ENCODE measurements around the gene ISYNA1. TPM values are rescaled to one million over a fixed set of nuclear protein-coding genes. Genes with fewer than 3 reads are reported as not detected.

The ISYNA1 gene
- total RNA-seq, 4 donors from 2014 or later: 5.3 to 26.4 (median 14.0) TPM

GRCh38 chr19:18445262-18445948, 7.5 kb upstream of the ISYNA1 start:
- no peak overlapping the region for H3K27ac ChIP-seq
- no peak overlapping the region for H3K4me3 ChIP-seq
- no peak for DNase-seq
- peaks cover 0 to 73% (median 0%) of the 10 kb centered on the region in 3 donors for H3K36me3 ChIP-seq
- H3K9me3 ChIP-seq: no peaks in the 10 kb centered on the region
- no peaks in the 10 kb centered on the region for H3K27me3 ChIP-seq
- no peaks in the 10 kb centered on the region for H3K4me1 ChIP-seq
- TF ChIP-seq CTCF (IDR thresholded peaks at IDR 0.05): no peak
- TF ChIP-seq POLR2A (IDR thresholded peaks at IDR 0.05): no peak

- no peak overlapping the region for H3K4me3 ChIP-seq
- H3K36me3 ChIP-seq: peaks cover 0 to 64% (median 0%) of the 10 kb centered on the region in 3 donors
- DNase-seq: no peak
- no peak overlapping the region for H3K27ac ChIP-seq
- no peak for TF ChIP-seq CTCF (IDR thresholded peaks at IDR 0.05)
- no peak for TF ChIP-seq POLR2A (IDR thresholded peaks at IDR 0.05)
- H3K27me3 ChIP-seq: no peaks in the 10 kb centered on the region
- no peaks in the 10 kb centered on the region for H3K4me1 ChIP-seq
- no peaks in the 10 kb centered on the region for H3K9me3 ChIP-seq
These were observed 6.6 kb upstream of the ISYNA1 start for GRCh38 chr19:18444513-18444912.

GRCh38 chr19:18443831-18444230, 5.9 kb upstream of the ISYNA1 start:
- Histone ChIP-seq H3K27ac (no peak overlapping the region), H3K4me1 (peaks cover 0 to 2% (median under 1%) of the 10 kb centered on the region in 4 donors), H3K27me3 (no peaks in the 10 kb centered on the region), H3K36me3 (peaks cover 0 to 57% (median 0%) of the 10 kb centered on the region in 3 donors), H3K4me3 (no peak overlapping the region), H3K9me3 (no peaks in the 10 kb centered on the region)
- TF ChIP-seq CTCF (IDR thresholded peaks at IDR 0.05): no peak
- TF ChIP-seq POLR2A (IDR thresholded peaks at IDR 0.05): no peak
- DNase-seq: no peak

GRCh38 chr19:18443406-18443805, 5.5 kb upstream of the ISYNA1 start:
- TF ChIP-seq POLR2A (IDR thresholded peaks at IDR 0.05) (no peak), CTCF (IDR thresholded peaks at IDR 0.05) (no peak)
- peaks cover 0 to 6% (median 3%) of the 10 kb centered on the region in 4 donors for H3K4me1 ChIP-seq
- H3K36me3 ChIP-seq: peaks cover 0 to 53% (median 0%) of the 10 kb centered on the region in 3 donors

GRCh38 chr19:18442941-18443340, 5.0 kb upstream of the ISYNA1 start:
- Histone ChIP-seq H3K9me3 (no peaks in the 10 kb centered on the region), H3K36me3 (peaks cover 0 to 49% (median 0%) of the 10 kb centered on the region in 3 donors), H3K4me1 (peaks cover 0 to 10% (median 7%) of the 10 kb centered on the region in 4 donors), H3K4me3 (no peak overlapping the region), H3K27ac (no peak overlapping the region), H3K27me3 (no peaks in the 10 kb centered on the region)
- DNase-seq: no peak
- TF ChIP-seq POLR2A (IDR thresholded peaks at IDR 0.05) (no peak), CTCF (IDR thresholded peaks at IDR 0.05) (no peak)

More at GRCh38 chr19:18443406-18443805, 5.5 kb upstream of the ISYNA1 start:
- Histone ChIP-seq H3K27me3 (no peaks in the 10 kb centered on the region), H3K4me3 (no peak overlapping the region), H3K9me3 (no peaks in the 10 kb centered on the region), H3K27ac (no peak overlapping the region)
- DNase-seq: no peak

Data from Peyer's patch (tissue), 4 donors.